GM19372 (cell line): ENCODE measurements around the gene ARL5A.
"Not testable (repeated sequence)": the region's sequence is repeated elsewhere in the genome, so short reads cannot be mapped to it uniquely, and the experiment has no call there.

Source experiments
- ATAC-seq: cut with Tn5 transposase; IDR thresholded peaks from one replicate; pipeline ENCODE4 v1.9.1; 2021; ENCODE audit warnings: mild to moderate bottlenecking, low read depth, moderate library complexity; ENCODE audit not compliant: unreplicated experiment

ARL5A gene

GRCh38 chr2:151828143-151828889, at the start of gene ARL5A:
TSS of gene ARL5A (minus strand) at chr2:151828421. CDS start at chr2:151828176, 245 bp downstream.
- peak; percentile 95 for ATAC-seq

- not testable (repeated sequence) for ATAC-seq
These were observed 47.4 kb upstream of the ARL5A start for GRCh38 chr2:151875631-151876030.

- ATAC-seq, result no peak
These were observed 44.2 kb upstream of the ARL5A start for GRCh38 chr2:151872463-151872862.

GRCh38 chr2:151869291-151869690, 41.1 kb upstream of the ARL5A start:
- ATAC-seq, result no peak

GRCh38 chr2:151862700-151863099, 34.5 kb upstream of the ARL5A start:
- peak; percentile 99 for ATAC-seq

GRCh38 chr2:151861174-151861573, 33.0 kb upstream of the ARL5A start:
- ATAC-seq, result no peak

- no peak for ATAC-seq
These were observed 32.5 kb upstream of the ARL5A start for GRCh38 chr2:151860613-151861146.

- ATAC-seq, result no peak
These were observed 32.0 kb upstream of the ARL5A start for GRCh38 chr2:151860210-151860609.

- ATAC-seq, result no peak
These were observed 29.4 kb upstream of the ARL5A start for GRCh38 chr2:151857650-151858049.

- peak; percentile 64 for ATAC-seq
These were observed 26.9 kb upstream of the ARL5A start for GRCh38 chr2:151855111-151855510.

GRCh38 chr2:151853070-151853758, 25.0 kb upstream of the ARL5A start:
- ATAC-seq, result no peak

- no peak for ATAC-seq
These were observed 24.2 kb upstream of the ARL5A start for GRCh38 chr2:151852260-151853069.

GRCh38 chr2:151851761-151852160, 23.5 kb upstream of the ARL5A start:
- no peak for ATAC-seq

GRCh38 chr2:151849413-151850010, 21.3 kb upstream of the ARL5A start:
- no peak for ATAC-seq

- peak; percentile 64 for ATAC-seq
These were observed 17.7 kb upstream of the ARL5A start for GRCh38 chr2:151845884-151846283.

GRCh38 chr2:151845481-151845880, 17.3 kb upstream of the ARL5A start:
- no peak for ATAC-seq

GRCh38 chr2:151844211-151844896, 16.1 kb upstream of the ARL5A start:
- ATAC-seq, result no peak

- no peak for ATAC-seq
These were observed 15.5 kb upstream of the ARL5A start for GRCh38 chr2:151843691-151844061.

GRCh38 chr2:151842830-151843690, 14.8 kb upstream of the ARL5A start:
- no peak for ATAC-seq
